ENCODE data around the gene CATSPER1.

CATSPER1 gene

GRCh38 chr11:66026017-66026529 is at the start of gene CATSPER1:
TSS of gene CATSPER1 (minus strand) at chr11:66026479. CDS start at chr11:66026379, 100 bp downstream.
- DNase-seq = no peak

- no peak for DNase-seq
Measured at GRCh38 chr11:66075273-66075672, 49.0 kb upstream of the CATSPER1 start.

- DNase-seq = no peak
Measured at GRCh38 chr11:66073669-66074068, 47.4 kb upstream of the CATSPER1 start.

GRCh38 chr11:66072518-66072917 is 46.2 kb upstream of the CATSPER1 start:
- no peak for DNase-seq

- DNase-seq = no peak
Measured at GRCh38 chr11:66072081-66072480, 45.8 kb upstream of the CATSPER1 start.

GRCh38 chr11:66071381-66071801 is 45.1 kb upstream of the CATSPER1 start:
- DNase-seq = no peak

GRCh38 chr11:66070604-66071380 is 44.5 kb upstream of the CATSPER1 start:
- DNase-seq = peak in 1 of 2 donors; percentile 31

GRCh38 chr11:66069715-66070603 is 43.7 kb upstream of the CATSPER1 start, which contains the start of gene PACS1:
TSS of gene PACS1 (plus strand) at chr11:66070272. CDS start at chr11:66070487, 215 bp downstream.
- DNase-seq = peak; percentile 67 to 79

GRCh38 chr11:66068923-66069714 is 42.8 kb upstream of the CATSPER1 start:
- peak; percentile 38 to 40 for DNase-seq

- DNase-seq = peak; percentile 73 to 81
Measured at GRCh38 chr11:66068154-66068821, 42.0 kb upstream of the CATSPER1 start.

- no peak for DNase-seq
Measured at GRCh38 chr11:66067640-66068039, 41.4 kb upstream of the CATSPER1 start.

- no peak for DNase-seq
Measured at GRCh38 chr11:66066751-66067150, 40.5 kb upstream of the CATSPER1 start.

- DNase-seq = no peak
Measured at GRCh38 chr11:66064571-66064970, 38.3 kb upstream of the CATSPER1 start.

- no peak for DNase-seq
Measured at GRCh38 chr11:66063900-66064299, 37.6 kb upstream of the CATSPER1 start.

GRCh38 chr11:66062408-66062807 is 36.1 kb upstream of the CATSPER1 start:
- DNase-seq = no peak

GRCh38 chr11:66061268-66061667 is 35.0 kb upstream of the CATSPER1 start:
- no peak for DNase-seq

GRCh38 chr11:66059966-66060680 is 33.8 kb upstream of the CATSPER1 start:
- no peak for DNase-seq

- no peak for DNase-seq
Measured at GRCh38 chr11:66056501-66056900, 30.2 kb upstream of the CATSPER1 start.

- DNase-seq = no peak
Measured at GRCh38 chr11:66055021-66055420, 28.7 kb upstream of the CATSPER1 start.

GRCh38 chr11:66052664-66052982 is 26.3 kb upstream of the CATSPER1 start:
- DNase-seq = no peak

All from activated CD4-positive, alpha-beta T cell treated with anti-CD3 and anti-CD28 coated beads for 4 hours (primary cell).